ENCODE data around the gene RBM28. TPM values are rescaled to one million over a fixed set of nuclear protein-coding genes. Genes with fewer than 3 reads are reported as not detected.

Gene RBM28
- 10 to 100 TPM; 27.5 to 70.8 (median 44.6) TPM for total RNA-seq

GRCh38 chr7:128343554-128344430 is at the start of gene RBM28:
Gene RBM28, minus strand, starts transcription at chr7:128343908. Its CDS starts 115 bp downstream, at chr7:128343793.
- no peak for TF ChIP-seq CTCF (IDR thresholded peaks at IDR 0.05; ENCODE audit: low read depth)

GRCh38 chr7:128392446-128393327 is 49.0 kb upstream of the RBM28 start:
- TF ChIP-seq CTCF (IDR thresholded peaks at IDR 0.05; ENCODE audit: low read depth), result no peak

GRCh38 chr7:128391805-128392204 is 48.1 kb upstream of the RBM28 start:
- TF ChIP-seq CTCF (IDR thresholded peaks at IDR 0.05; ENCODE audit: low read depth), result no peak

GRCh38 chr7:128390871-128391565 is 47.3 kb upstream of the RBM28 start:
- TF ChIP-seq CTCF (IDR thresholded peaks at IDR 0.05; ENCODE audit: low read depth), result no peak

GRCh38 chr7:128389618-128390329 is 46.1 kb upstream of the RBM28 start:
- TF ChIP-seq CTCF (IDR thresholded peaks at IDR 0.05; ENCODE audit: low read depth), result no peak

- no peak for TF ChIP-seq CTCF (IDR thresholded peaks at IDR 0.05; ENCODE audit: low read depth)
Measured at GRCh38 chr7:128389085-128389617, 45.4 kb upstream of the RBM28 start.

Measured in subcutaneous adipose tissue (tissue), 4 donors.